Endodermal cell (in vitro differentiated cells): ENCODE data around the gene TNRC6C. TPM values are rescaled to one million over a fixed set of nuclear protein-coding genes. Genes with fewer than 3 reads are reported as not detected.

Experiments
- DNase-seq: peaks from one replicate; pipeline ENCODE4 v3.0.0-alpha.2; 2017
- H3K27ac ChIP-seq: 2 replicates; pipeline ENCODE4 v1.5.1; 2013; ENCODE audit warnings: mild to moderate bottlenecking, low read depth, low read length, moderate library complexity
- H3K27me3 ChIP-seq: 2 replicates; pipeline ENCODE4 v1.6.1; 2013; ENCODE audit warnings: mild to moderate bottlenecking, low read length, moderate library complexity; ENCODE audit not compliant: insufficient read depth, control insufficient read depth, poor library complexity, severe bottlenecking
- H3K36me3 ChIP-seq: 2 replicates; pipeline ENCODE4 v1.7.0; 2013; ENCODE audit warnings: mild to moderate bottlenecking, low read length, moderate library complexity; ENCODE audit not compliant: control insufficient read depth, insufficient read depth
- H3K4me1 ChIP-seq: one replicate; pipeline ENCODE4 v1.7.0; 2013; ENCODE audit warnings: low read length; ENCODE audit not compliant: control insufficient read depth, insufficient read depth
- H3K4me3 ChIP-seq: 2 replicates; pipeline ENCODE4 v1.5.1; 2013; ENCODE audit warnings: mild to moderate bottlenecking, low read length, moderate library complexity
- H3K9ac ChIP-seq: 2 replicates; pipeline ENCODE4 v1.6.1; 2013; ENCODE audit warnings: mild to moderate bottlenecking, low read length, moderate library complexity; ENCODE audit not compliant: poor library complexity, severe bottlenecking; ENCODE audit errors: extremely low read depth
- H3K9me3 ChIP-seq: 2 replicates; pipeline ENCODE4 v1.6.1; 2013; ENCODE audit warnings: mild to moderate bottlenecking, low read length, moderate library complexity; ENCODE audit not compliant: control insufficient read depth
- H3K27ac Mint-ChIP-seq: 2 replicates; pipeline ENCODE4 v1.8.0; 2020; ENCODE audit warnings: mixed read lengths
- H3K27me3 Mint-ChIP-seq: 2 replicates; pipeline ENCODE4 v1.8.0; 2021; ENCODE audit warnings: mild to moderate bottlenecking, mixed read lengths; ENCODE audit not compliant: insufficient read depth
- H3K36me3 Mint-ChIP-seq: 2 replicates; pipeline ENCODE4 v1.8.0; 2020; ENCODE audit warnings: low read depth, mixed read lengths
- H3K4me1 Mint-ChIP-seq: 2 replicates; pipeline ENCODE4 v1.8.0; 2020; ENCODE audit warnings: mixed read lengths
- H3K4me3 Mint-ChIP-seq: 2 replicates; pipeline ENCODE4 v1.8.0; 2020; ENCODE audit warnings: mild to moderate bottlenecking, moderate library complexity, mixed read lengths
- H3K9me3 Mint-ChIP-seq: 2 replicates; pipeline ENCODE4 v1.8.0; 2020; ENCODE audit warnings: mild to moderate bottlenecking, mixed read lengths
- WGBS, 2 experiments: methylation state at CpG; one replicate each; pipeline versions ENCODE4 v1.1.5 to v1.1.7; 2013; ENCODE audit warnings: missing lambda C conversion rate in 2 of 2, mixed read lengths in 1 of 2; ENCODE audit not compliant: insufficient coverage in 1 of 2, insufficient read length in 1 of 2; 5-methylcytosine and 5-hydroxymethylcytosine counted together
- total RNA-seq, 2 donors: library from RNA; stranded (reverse); fragmentation: NEBNext Ultra II Directional in 1 of 2; extraction: Animal tissue kit (Norgen Biotek cat#: 25700) in 1 of 2; gene quantifications; 2 replicates in 1 of 2; 3 replicates in 1 of 2; pipeline ENCODE4 v1.2.1, GENCODE V29; 2021
- TF ChIP-seq, protein P1 (sequence below): fragments of 200-600 bp; sonication (generic); conservative IDR thresholded peaks from 2 replicates; pipeline ENCODE4 v1.5.0; 2021; ENCODE audit warnings: antibody characterized with exemption, mild to moderate bottlenecking

Gene TNRC6C
- total RNA-seq, 2 donors from 2014 or later, result 22.4 to 40.2 TPM

DNA sequence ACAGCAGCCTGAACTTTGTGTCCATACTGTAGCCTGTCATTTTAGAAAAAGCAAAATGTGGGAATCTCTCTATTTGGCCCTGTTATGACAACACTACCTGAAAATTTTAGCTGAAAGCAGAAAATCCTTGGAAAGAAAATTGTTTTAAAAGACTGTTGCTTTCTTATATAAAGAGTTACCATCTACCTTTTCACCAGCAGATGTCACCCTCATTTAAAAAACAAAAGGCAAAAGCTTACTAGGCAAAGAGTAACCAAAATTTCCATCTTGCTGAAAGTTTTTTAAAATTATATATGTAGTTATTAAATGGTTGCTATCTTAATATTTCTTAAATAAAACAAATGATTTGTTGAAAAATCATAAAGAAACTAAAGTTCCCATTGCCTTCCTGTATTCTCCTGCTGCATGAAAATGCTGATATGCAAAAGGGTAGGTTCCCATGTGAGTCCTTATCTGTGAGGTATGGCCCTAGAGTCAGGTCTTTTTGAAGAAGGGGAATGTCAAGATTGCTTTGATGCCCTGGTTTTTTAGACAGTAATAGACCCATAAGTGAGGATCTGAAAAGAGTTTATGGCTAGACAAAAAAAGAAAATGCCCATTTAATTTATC, 61.0 kb downstream of the TNRC6C start:
- no peak overlapping the region for H3K27ac Mint-ChIP-seq
- no peak overlapping the region for H3K9ac ChIP-seq
- H3K4me3 ChIP-seq, result no peak overlapping the region
- peaks cover 5% of the 10 kb centered on the region for H3K4me1 ChIP-seq
- peaks cover 4% of the 10 kb centered on the region for H3K4me1 Mint-ChIP-seq
- DNase-seq, result no peak
- H3K27me3 Mint-ChIP-seq, result no peaks in the 10 kb centered on the region
- H3K36me3 Mint-ChIP-seq, result peaks cover 5% of the 10 kb centered on the region
- no peaks in the 10 kb centered on the region for H3K27me3 ChIP-seq
- H3K36me3 ChIP-seq, result peaks cover 10% of the 10 kb centered on the region
- H3K9me3 Mint-ChIP-seq, result no peaks in the 10 kb centered on the region
- no peak overlapping the region for H3K27ac ChIP-seq
- no peaks in the 10 kb centered on the region for H3K9me3 ChIP-seq
- no peak overlapping the region for H3K4me3 Mint-ChIP-seq
- TF ChIP-seq, protein P1, sequence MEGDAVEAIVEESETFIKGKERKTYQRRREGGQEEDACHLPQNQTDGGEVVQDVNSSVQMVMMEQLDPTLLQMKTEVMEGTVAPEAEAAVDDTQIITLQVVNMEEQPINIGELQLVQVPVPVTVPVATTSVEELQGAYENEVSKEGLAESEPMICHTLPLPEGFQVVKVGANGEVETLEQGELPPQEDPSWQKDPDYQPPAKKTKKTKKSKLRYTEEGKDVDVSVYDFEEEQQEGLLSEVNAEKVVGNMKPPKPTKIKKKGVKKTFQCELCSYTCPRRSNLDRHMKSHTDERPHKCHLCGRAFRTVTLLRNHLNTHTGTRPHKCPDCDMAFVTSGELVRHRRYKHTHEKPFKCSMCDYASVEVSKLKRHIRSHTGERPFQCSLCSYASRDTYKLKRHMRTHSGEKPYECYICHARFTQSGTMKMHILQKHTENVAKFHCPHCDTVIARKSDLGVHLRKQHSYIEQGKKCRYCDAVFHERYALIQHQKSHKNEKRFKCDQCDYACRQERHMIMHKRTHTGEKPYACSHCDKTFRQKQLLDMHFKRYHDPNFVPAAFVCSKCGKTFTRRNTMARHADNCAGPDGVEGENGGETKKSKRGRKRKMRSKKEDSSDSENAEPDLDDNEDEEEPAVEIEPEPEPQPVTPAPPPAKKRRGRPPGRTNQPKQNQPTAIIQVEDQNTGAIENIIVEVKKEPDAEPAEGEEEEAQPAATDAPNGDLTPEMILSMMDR, result peak; percentile 80

DNA sequence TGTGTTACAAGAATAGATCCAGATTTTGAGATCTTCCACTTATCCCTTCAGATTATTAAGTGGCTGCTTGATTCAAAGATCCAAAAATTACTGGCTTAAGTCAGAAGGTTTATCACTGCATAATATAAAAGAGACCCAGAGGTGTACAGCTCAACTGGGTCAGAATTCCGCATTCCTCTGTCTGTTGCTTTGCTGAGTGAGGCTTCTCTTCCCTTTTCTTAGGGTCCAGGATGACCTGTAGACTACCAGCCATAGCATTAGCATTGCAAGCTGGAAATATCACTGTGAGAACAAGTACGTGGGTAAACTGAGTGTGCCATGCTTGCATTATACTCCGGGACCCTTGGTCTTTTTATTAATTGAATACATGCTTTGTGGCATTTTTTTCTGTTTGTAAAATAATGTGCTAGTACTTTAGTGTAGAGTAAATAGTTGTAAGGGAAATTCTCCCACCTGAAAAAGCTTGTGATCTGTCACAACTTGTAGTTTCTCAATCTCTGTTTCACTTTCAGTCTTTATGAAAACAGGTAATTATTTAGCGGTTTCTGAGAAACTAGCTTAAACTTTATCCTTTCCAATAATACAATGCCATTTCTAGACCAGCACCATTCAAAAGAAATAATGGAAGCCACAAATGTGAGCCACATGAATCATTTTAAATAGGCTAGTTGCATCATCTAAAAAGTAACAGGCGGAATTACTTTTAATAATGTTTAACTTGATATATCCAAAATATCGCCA, 61.6 kb downstream of the TNRC6C start:
- no peak overlapping the region for H3K27ac ChIP-seq
- H3K36me3 ChIP-seq, result peaks cover 6% of the 10 kb centered on the region
- no peaks in the 10 kb centered on the region for H3K9me3 ChIP-seq
- TF ChIP-seq, protein P1, result no peak
- no peak overlapping the region for H3K9ac ChIP-seq
- peaks cover 5% of the 10 kb centered on the region for H3K4me1 ChIP-seq
- Mint-ChIP-seq H3K9me3 (no peaks in the 10 kb centered on the region), H3K4me3 (no peak overlapping the region), H3K27ac (no peak overlapping the region), H3K27me3 (no peaks in the 10 kb centered on the region), H3K36me3 (peaks cover 7% of the 10 kb centered on the region), H3K4me1 (peaks cover 4% of the 10 kb centered on the region)
- DNase-seq, result no peak
- no peaks in the 10 kb centered on the region for H3K27me3 ChIP-seq
- H3K4me3 ChIP-seq, result no peak overlapping the region
- 94 to 100% methylated on average over 4 to 6 of the region's 6 CpGs for WGBS, 2 experiments

DNA sequence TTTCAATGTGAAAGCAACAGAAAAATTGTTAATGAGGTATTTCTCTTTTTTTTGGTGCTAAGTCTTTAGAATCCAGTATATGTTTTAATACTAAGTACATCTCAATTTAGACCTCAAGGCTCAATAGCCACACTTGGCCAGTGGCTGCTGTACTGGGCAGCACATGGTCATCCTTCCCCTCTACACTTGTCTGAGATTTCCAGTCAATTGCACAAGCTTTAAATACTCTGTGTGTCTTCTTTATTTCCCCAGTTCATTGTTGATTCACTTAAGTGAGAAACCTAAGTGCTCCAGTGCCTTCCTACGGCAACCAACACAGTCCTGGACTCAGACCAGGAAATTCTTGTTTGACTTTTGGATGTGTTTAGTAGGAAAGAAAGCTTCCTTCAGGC, 62.2 kb downstream of the TNRC6C start:
- TF ChIP-seq, protein P1, result no peak
- Mint-ChIP-seq H3K4me1 (peaks cover 4% of the 10 kb centered on the region), H3K9me3 (no peaks in the 10 kb centered on the region), H3K4me3 (no peak overlapping the region), H3K27ac (no peak overlapping the region), H3K36me3 (peaks cover 7% of the 10 kb centered on the region), H3K27me3 (no peaks in the 10 kb centered on the region)
- no peaks in the 10 kb centered on the region for H3K27me3 ChIP-seq
- peaks cover 5% of the 10 kb centered on the region for H3K4me1 ChIP-seq
- H3K9me3 ChIP-seq, result no peaks in the 10 kb centered on the region
- DNase-seq, result no peak
- no peak overlapping the region for H3K27ac ChIP-seq
- no peak overlapping the region for H3K9ac ChIP-seq
- peaks cover 3% of the 10 kb centered on the region for H3K36me3 ChIP-seq
- no peak overlapping the region for H3K4me3 ChIP-seq
- 88 to 100% methylated on average over 1 of the region's 1 CpG for WGBS, 2 experiments
